ENCODE measurements around the gene RSPRY1.

DNA sequence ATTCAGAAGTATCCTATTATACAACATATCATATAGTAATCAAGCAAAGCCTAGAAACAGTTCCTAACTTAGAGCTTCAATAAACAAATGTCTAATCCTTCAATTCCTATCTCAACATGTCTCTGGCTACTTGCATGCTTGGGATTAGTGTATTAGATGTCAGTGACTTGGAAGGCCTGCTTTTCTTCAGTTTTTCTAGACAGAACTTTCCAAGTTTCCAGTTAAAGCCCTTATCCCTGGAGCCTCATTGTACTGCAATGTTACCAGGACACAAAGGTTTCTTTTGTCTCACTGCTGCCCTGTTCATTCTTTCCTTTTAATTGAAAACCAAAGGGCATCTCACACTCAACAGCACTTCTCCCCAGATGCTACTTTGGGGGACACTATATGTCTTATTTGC, 16.8 kb upstream of the RSPRY1 start:
- no peak for TF ChIP-seq EP300 (IDR thresholded peaks at IDR 0.05; ENCODE audit: borderline replicate concordance)
- no peak for TF ChIP-seq RAD21 (IDR thresholded peaks at IDR 0.05; ENCODE audit: low read depth)
- no peak for TF ChIP-seq TCF12 (IDR thresholded peaks at IDR 0.05; ENCODE audit: low read depth)
- TF ChIP-seq, protein P1, sequence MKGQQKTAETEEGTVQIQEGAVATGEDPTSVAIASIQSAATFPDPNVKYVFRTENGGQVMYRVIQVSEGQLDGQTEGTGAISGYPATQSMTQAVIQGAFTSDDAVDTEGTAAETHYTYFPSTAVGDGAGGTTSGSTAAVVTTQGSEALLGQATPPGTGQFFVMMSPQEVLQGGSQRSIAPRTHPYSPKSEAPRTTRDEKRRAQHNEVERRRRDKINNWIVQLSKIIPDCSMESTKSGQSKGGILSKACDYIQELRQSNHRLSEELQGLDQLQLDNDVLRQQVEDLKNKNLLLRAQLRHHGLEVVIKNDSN (IDR thresholded peaks at IDR 0.05), result no peak
- no peak for TF ChIP-seq FOXM1 (IDR thresholded peaks at IDR 0.05; ENCODE audit: borderline replicate concordance, low read depth)
- no peak for TF ChIP-seq EGR1 (IDR thresholded peaks at IDR 0.05)
- TF ChIP-seq TEAD4 (IDR thresholded peaks at IDR 0.05), result no peak
- TF ChIP-seq YY1 (IDR thresholded peaks at IDR 0.05; ENCODE audit: low read depth), result no peak
- TF ChIP-seq TAF1 (IDR thresholded peaks at IDR 0.05; ENCODE audit: low read depth), result no peak
- TF ChIP-seq, protein P2, sequence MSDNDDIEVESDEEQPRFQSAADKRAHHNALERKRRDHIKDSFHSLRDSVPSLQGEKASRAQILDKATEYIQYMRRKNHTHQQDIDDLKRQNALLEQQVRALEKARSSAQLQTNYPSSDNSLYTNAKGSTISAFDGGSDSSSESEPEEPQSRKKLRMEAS (IDR thresholded peaks at IDR 0.05), result no peak
- TF ChIP-seq NFIC (IDR thresholded peaks at IDR 0.05), result no peak
